H1 (cell line): Measurements from ENCODE around the gene SH3YL1. TPM values are rescaled to one million over a fixed set of nuclear protein-coding genes. Genes with fewer than 3 reads are reported as not detected.

Experiments used
- CTCF ChIA-PET: fragments of 300-600 bp; sonication (Branson Sonifier 250); formaldehyde crosslinking; loops from one replicate; lab custom pipeline; 2021; ENCODE audit not compliant: partially characterized antibody; lab: Charles Lee
- POLR2A ChIA-PET: fragments of 300-600 bp; sonication (Branson Sonifier 250); formaldehyde crosslinking; loops from one replicate; lab custom pipeline; 2021; ENCODE audit warnings: inconsistent platforms; ENCODE audit not compliant: partially characterized antibody; lab: Charles Lee
- DNase-seq, 2 experiments: peaks; one replicate each; pipeline versions ENCODE4 v3.0.0 to v3.0.0-alpha.2; 2010 to 2022; ENCODE audit warnings: low spot score in 2 of 2, low read depth in 1 of 2, mixed read lengths in 1 of 2
- FAIRE-seq: peaks from 2 replicates; lab custom pipeline; 2011; peaks lifted over from hg19 to GRCh38; lab: Jason Lieb, UNC
- H2AFZ ChIP-seq: 2 replicates; pipeline ENCODE4 v1.8.1; 2012; ENCODE audit warnings: low read length, inconsistent platforms
- H2AK5ac ChIP-seq: 2 replicates; pipeline ENCODE4 v1.6.1; 2013; ENCODE audit warnings: low read depth, low read length
- H2BK120ac ChIP-seq: replicated peaks from 2 replicates; pipeline ENCODE3; 2013; ENCODE audit warnings: low read depth, low read length, inconsistent platforms
- H2BK12ac ChIP-seq: 2 replicates; pipeline ENCODE4 v1.6.1; 2013; ENCODE audit warnings: low read depth, low read length
- H2BK15ac ChIP-seq: 2 replicates; pipeline ENCODE4 v1.6.1; 2013; ENCODE audit warnings: low read length
- H2BK20ac ChIP-seq: 2 replicates; pipeline ENCODE4 v1.6.1; 2013; ENCODE audit warnings: low read length
- H2BK5ac ChIP-seq: 2 replicates; pipeline ENCODE4 v1.6.1; 2013; ENCODE audit warnings: low read depth, low read length
- H3K14ac ChIP-seq: 2 replicates; pipeline ENCODE4 v1.6.1; 2013; ENCODE audit warnings: inconsistent platforms; ENCODE audit not compliant: insufficient read length
- H3K18ac ChIP-seq: 2 replicates; pipeline ENCODE4 v1.6.1; 2013; ENCODE audit warnings: low read length; ENCODE audit errors: extremely low read depth
- H3K23ac ChIP-seq: 2 replicates; pipeline ENCODE4 v1.6.1; 2013; ENCODE audit warnings: inconsistent platforms; ENCODE audit not compliant: insufficient read length
- H3K23me2 ChIP-seq: 2 replicates; pipeline ENCODE4 v1.6.1; 2013; ENCODE audit warnings: low read depth, low read length
- H3K27ac ChIP-seq: 2 replicates; pipeline ENCODE4 v1.6.1; 2011; ENCODE audit warnings: low read depth, low read length, inconsistent platforms
- H3K27me3 ChIP-seq, 4 experiments: replicated peaks in 1 of 4; 1 replicate in 1 of 4; 2 replicates in 3 of 4; pipeline versions ENCODE4 v1.6.1 to v1.8.1; 2011 to 2013; ENCODE audit warnings: low read length in 3 of 4, mild to moderate bottlenecking in 3 of 4, inconsistent platforms in 2 of 4, mixed read lengths in 2 of 4, moderate library complexity in 1 of 4; ENCODE audit not compliant: control insufficient read depth in 3 of 4, insufficient read depth in 3 of 4; ENCODE audit errors: extremely low read depth in 1 of 4
- H3K36me3 ChIP-seq, 4 experiments: 2 replicates each; pipeline versions ENCODE4 v1.6.1 to v1.8.1; 2011 to 2013; ENCODE audit warnings: mild to moderate bottlenecking in 4 of 4, low read length in 3 of 4, moderate library complexity in 2 of 4, control low read depth in 1 of 4, inconsistent platforms in 1 of 4; ENCODE audit not compliant: insufficient read depth in 4 of 4, control insufficient read depth in 2 of 4
- H3K4ac ChIP-seq: replicated peaks from 2 replicates; pipeline ENCODE3; 2013; ENCODE audit warnings: low read length, low read depth, mixed read lengths, inconsistent platforms; ENCODE audit not compliant: insufficient read length
- H3K4me1 ChIP-seq, 4 experiments: replicated peaks in 1 of 4; 1 replicate in 1 of 4; 2 replicates in 3 of 4; pipeline versions ENCODE4 v1.6.1 to v1.8.1; 2011 to 2013; ENCODE audit warnings: low read length in 3 of 4, inconsistent platforms in 2 of 4, mixed read lengths in 1 of 4; ENCODE audit not compliant: insufficient read depth in 4 of 4, control insufficient read depth in 3 of 4
- H3K4me2 ChIP-seq, 2 experiments: 2 replicates each; pipeline versions ENCODE4 v1.6.1 to v1.8.1; 2011 to 2013; ENCODE audit warnings: low read depth in 2 of 2, low read length in 2 of 2, control low read depth in 1 of 2, inconsistent platforms in 1 of 2, mild to moderate bottlenecking in 1 of 2; ENCODE audit not compliant: insufficient read depth in 1 of 2
- H3K4me3 ChIP-seq, 4 experiments: fragments of 200-600, 300-600 bp in 1 of 4; sonication (generic), shearing (Covaris generic), sonication (Bioruptor Twin) in 1 of 4; 2 replicates each; pipeline versions ENCODE4 v1.5.1 to v1.8.1; 2011 to 2016; ENCODE audit warnings: low read length in 4 of 4, low read depth in 3 of 4, control low read depth in 2 of 4, inconsistent platforms in 2 of 4, mild to moderate bottlenecking in 2 of 4, mixed read lengths in 1 of 4, moderate library complexity in 1 of 4; ENCODE audit not compliant: insufficient read depth in 2 of 4; ENCODE audit errors: extremely low read depth in 1 of 4
- H3K56ac ChIP-seq: replicated peaks from 2 replicates; pipeline ENCODE3; 2013; ENCODE audit warnings: low read depth, mild to moderate bottlenecking, mixed read lengths, low read length, inconsistent platforms; ENCODE audit not compliant: insufficient read length
- H3K79me1 ChIP-seq: 2 replicates; pipeline ENCODE4 v1.6.1; 2013; ENCODE audit warnings: low read depth, low read length, control low read depth
- H3K79me2 ChIP-seq, 2 experiments: 2 replicates each; pipeline versions ENCODE4 v1.6.1 to v1.8.1; 2012 to 2013; ENCODE audit warnings: low read length in 2 of 2, mild to moderate bottlenecking in 2 of 2, inconsistent platforms in 1 of 2; ENCODE audit not compliant: insufficient read depth in 2 of 2, control insufficient read depth in 1 of 2
- H3K9ac ChIP-seq, 4 experiments: replicated peaks in 1 of 4; 1 replicate in 1 of 4; 2 replicates in 3 of 4; pipeline versions ENCODE4 v1.6.1 to v1.8.1; 2011 to 2013; ENCODE audit warnings: low read depth in 3 of 4, low read length in 3 of 4, control low read depth in 2 of 4, mild to moderate bottlenecking in 2 of 4, moderate library complexity in 2 of 4, inconsistent platforms in 1 of 4; ENCODE audit errors: extremely low read depth in 1 of 4
- H3K9me3 ChIP-seq, 2 experiments: 2 replicates each; pipeline versions ENCODE4 v1.6.1 to v1.8.1; 2012 to 2013; ENCODE audit warnings: mild to moderate bottlenecking in 2 of 2, moderate library complexity in 2 of 2, control low read depth in 1 of 2, inconsistent platforms in 1 of 2, low read depth in 1 of 2, low read length in 1 of 2, mixed read lengths in 1 of 2; ENCODE audit not compliant: insufficient read depth in 2 of 2
- H4K20me1 ChIP-seq, 2 experiments: replicated peaks in 1 of 2; 2 replicates each; pipeline versions ENCODE3 to v1.8.1; 2011 to 2013; ENCODE audit warnings: inconsistent platforms in 2 of 2, low read length in 2 of 2, mild to moderate bottlenecking in 1 of 2; ENCODE audit not compliant: insufficient read depth in 2 of 2, control insufficient read depth in 1 of 2
- H4K5ac ChIP-seq: 2 replicates; pipeline ENCODE4 v1.6.1; 2013; ENCODE audit warnings: low read length, low read depth, mixed read lengths, inconsistent platforms; ENCODE audit not compliant: insufficient read length
- H4K8ac ChIP-seq: 2 replicates; pipeline ENCODE4 v1.8.0; 2013; ENCODE audit warnings: mild to moderate bottlenecking, moderate library complexity, low read length, inconsistent platforms; ENCODE audit not compliant: insufficient read depth; ENCODE audit errors: extremely low read depth
- H4K91ac ChIP-seq: replicated peaks from 2 replicates; pipeline ENCODE3; 2013; ENCODE audit warnings: low read length, mixed read lengths, inconsistent platforms; ENCODE audit not compliant: insufficient read length
- ATF3 ChIP-seq: IDR thresholded peaks from 2 replicates; pipeline ENCODE4 v1.6.1; 2011; ENCODE audit warnings: low read depth, mild to moderate bottlenecking, low read length; ENCODE audit not compliant: insufficient read depth
- BRCA1 ChIP-seq: IDR thresholded peaks from 2 replicates; pipeline ENCODE4 v1.6.1; 2012; ENCODE audit warnings: low read depth, low read length, improper control_type of control experiment
- CBX8 ChIP-seq: fragments of 300-800, 300-1000 bp; sonication (generic); IDR thresholded peaks from 2 replicates; pipeline ENCODE4 v1.7.1; 2016; ENCODE audit warnings: low read depth, low read length, borderline replicate concordance
- EZH2 ChIP-seq: fragments of 200-600 bp; sonication (generic); IDR thresholded peaks from 2 replicates; pipeline ENCODE4 v1.7.1; 2012; ENCODE audit warnings: low read depth, mild to moderate bottlenecking, moderate library complexity, low read length, inconsistent platforms; ENCODE audit not compliant: severe bottlenecking
- FOSL1 ChIP-seq: IDR thresholded peaks from 2 replicates; pipeline ENCODE4 v1.6.1; 2011; ENCODE audit warnings: mild to moderate bottlenecking, low read depth, low read length, moderate library complexity; ENCODE audit not compliant: insufficient read depth
- GTF2F1 ChIP-seq: IDR thresholded peaks from 2 replicates; pipeline ENCODE4 v1.6.1; 2012; ENCODE audit warnings: low read depth, low read length, improper control_type of control experiment, borderline replicate concordance
- JUN ChIP-seq: IDR thresholded peaks from 2 replicates; pipeline ENCODE4 v1.6.1; 2011; ENCODE audit warnings: low read depth, mild to moderate bottlenecking, improper control_type of control experiment, low read length
- MAX ChIP-seq: IDR thresholded peaks from 2 replicates; pipeline ENCODE4 v1.6.1; 2012; ENCODE audit warnings: inconsistent platforms
- PHF8 ChIP-seq: fragments of 200-600 bp; sonication (generic); conservative IDR thresholded peaks from 2 replicates; pipeline ENCODE4 v1.7.1; 2012; ENCODE audit warnings: low read depth, mild to moderate bottlenecking, inconsistent platforms, low read length, moderate library complexity
- POU5F1 ChIP-seq: IDR thresholded peaks from 2 replicates; pipeline ENCODE4 v1.6.1; 2011; ENCODE audit warnings: low read depth, mild to moderate bottlenecking, low read length, moderate library complexity
- SIX5 ChIP-seq: IDR thresholded peaks from 2 replicates; pipeline ENCODE4 v1.6.1; 2011; ENCODE audit warnings: mild to moderate bottlenecking, low read depth, low read length
- TAF1 ChIP-seq: IDR thresholded peaks from 2 replicates; pipeline ENCODE4 v1.6.1; 2011; ENCODE audit warnings: mild to moderate bottlenecking, low read depth, low read length
- ZNF274 ChIP-seq: IDR thresholded peaks from 2 replicates; pipeline ENCODE4 v1.7.0; 2012; ENCODE audit warnings: low read length, borderline replicate concordance; ENCODE audit errors: extremely low read depth
- WGBS, 2 experiments: shearing (Covaris generic) in 1 of 2; methylation state at CpG; one replicate each; pipeline versions ENCODE4 v1.1.6 to v1.1.7; 2013 to 2015; ENCODE audit warnings: low lambda C conversion rate in 2 of 2, mixed read lengths in 2 of 2, inconsistent platforms in 1 of 2, low coverage in 1 of 2, missing lambda C conversion rate in 1 of 2; ENCODE audit not compliant: insufficient replicate concordance in 2 of 2, insufficient coverage in 1 of 2, insufficient read length in 1 of 2; ENCODE audit errors: extremely low coverage in 1 of 2, missing lambda C conversion rate in 1 of 2; 5-methylcytosine and 5-hydroxymethylcytosine counted together
- polyA plus RNA-seq, 7 experiments: library from polyadenylated mRNA; depleted of rRNA in 3 of 7; stranded (reverse) in 5 of 7; unstranded in 2 of 7; fragments of >200 nt in 5 of 7; fragments of 200-250 nt in 2 of 7; gene quantifications; 1 replicate in 5 of 7; 2 replicates in 1 of 7; 4 replicates in 1 of 7; pipeline versions ENCODE4 v1.2.1 to v1.2.3, GENCODE V29; 2011 to 2013; ENCODE audit warnings: missing spikeins in 2 of 7, mixed read lengths in 2 of 7
- total RNA-seq: library from RNA; stranded (reverse); fragmentation: NEBNext Ultra II Directional; extraction: Animal tissue kit (Norgen Biotek cat#: 25700); gene quantifications from 2 replicates; pipeline ENCODE4 v1.2.1, GENCODE V29; 2021

Gene SH3YL1
- total and polyA plus RNA-seq, 2 of the 8 experiments (the other 6 are each of a cell fraction or from before 2014, with no cell fraction given) = 13.6 to 37.2 TPM

GRCh38 chr2:257842-258241, 6.0 kb downstream of the SH3YL1 start:
- Histone ChIP-seq H2AFZ (no peak overlapping the region), H4K91ac (no peak overlapping the region), H3K27ac (no peak overlapping the region), H4K20me1 (peaks cover 0 to 5% of the 10 kb centered on the region in 2 experiments), H2BK5ac (no peak overlapping the region), H3K4me3 (no peak overlapping the region), H3K4me2 (no peak overlapping the region), H4K5ac (no peak overlapping the region), H3K14ac (no peak overlapping the region), H3K18ac (no peak overlapping the region), H3K79me2 (peaks cover 0 to 22% of the 10 kb centered on the region in 2 experiments; a peak in 2 of 4 replicates), H2BK12ac (no peak overlapping the region), H2BK20ac (no peak overlapping the region), H3K4ac (no peak overlapping the region), H3K79me1 (no peaks in the 10 kb centered on the region), H3K9ac (no peak overlapping the region), H3K9me3 (peaks cover 11 to 12% of the 10 kb centered on the region in 2 experiments), H3K23ac (no peak overlapping the region), H2BK15ac (no peak overlapping the region), H3K4me1 (peaks cover 0 to 5% (median 1%) of the 10 kb centered on the region in 4 experiments; a peak in 2 of 7 replicates), H3K27me3 (peaks cover 0 to under 1% (median 0%) of the 10 kb centered on the region in 4 experiments; a peak in 3 of 7 replicates), H2BK120ac (no peak overlapping the region), H3K36me3 (peaks cover 0 to 18% (median 0%) of the 10 kb centered on the region in 4 experiments; a peak in 3 of 8 replicates), H4K8ac (no peak overlapping the region), H2AK5ac (no peak overlapping the region), H3K56ac (no peak overlapping the region), H3K23me2 (no peaks in the 10 kb centered on the region)
- CTCF ChIA-PET = interaction anchor here (1.4 to 2.1 kb wide), 4 partner anchors 14 to 32 kb away, joined by 3 to 9 read pairs (median 4); no protein-coding TSS in a partner anchor
- WGBS, 2 experiments = 97% methylated on average over 2 of the region's 2 CpGs; no CpG with 5 or more reads in 1 of the 2 experiments
- DNase-seq (no peak), FAIRE-seq (no peak)
- POLR2A ChIA-PET = interaction anchor here (1.0 kb wide), 1 partner anchor 17 kb away, joined by 3 read pairs; no protein-coding TSS in a partner anchor
- no peak for TF ChIP-seq SIX5
- no peak for TF ChIP-seq PHF8
- no peak for TF ChIP-seq ATF3
- no peak for TF ChIP-seq ZNF274
- TF ChIP-seq CBX8 = no peak
- no peak for TF ChIP-seq TAF1
- no peak for TF ChIP-seq MAX
- no peak for TF ChIP-seq FOSL1
- no peak for TF ChIP-seq EZH2
- no peak for TF ChIP-seq GTF2F1
- no peak for TF ChIP-seq POU5F1
- TF ChIP-seq JUN = no peak
- no peak for TF ChIP-seq BRCA1
